ENCODE measurements around the gene ERC1.

Gene ERC1

GRCh38 chr12:1102115-1102514 is 111.1 kb downstream of the ERC1 start:
- Histone ChIP-seq H3K9ac (ENCODE audit: insufficient read length) (no peak overlapping the region), H3K27ac (no peak overlapping the region), H3K4me3 (no peak overlapping the region), H3K9me3 (ENCODE audit: low read depth, low read length) (no peaks in the 10 kb centered on the region), H3K36me3 (ENCODE audit: insufficient read depth, low read length) (no peaks in the 10 kb centered on the region)
- no peak for DNase-seq (ENCODE audit: low read depth, low spot score)
- TF ChIP-seq EZH2 (IDR thresholded peaks at IDR 0.05) (no peak), POLR2AphosphoS5 (IDR thresholded peaks at IDR 0.05; ENCODE audit: borderline replicate concordance, low read depth, low read length) (no peak), FOXP2 (optimal IDR thresholded peaks at IDR 0.05; ENCODE audit: control extremely low read depth, extremely low read length, insufficient read depth) (no peak)

- Histone ChIP-seq H3K9ac (ENCODE audit: insufficient read length) (no peak overlapping the region), H3K9me3 (ENCODE audit: low read depth, low read length) (no peaks in the 10 kb centered on the region), H3K27ac (no peak overlapping the region), H3K36me3 (ENCODE audit: insufficient read depth, low read length) (no peaks in the 10 kb centered on the region), H3K4me3 (no peak overlapping the region)
- DNase-seq (ENCODE audit: low read depth, low spot score), result no peak
- no peak for TF ChIP-seq POLR2AphosphoS5 (IDR thresholded peaks at IDR 0.05; ENCODE audit: borderline replicate concordance, low read depth, low read length)
- TF ChIP-seq FOXP2 (optimal IDR thresholded peaks at IDR 0.05; ENCODE audit: control extremely low read depth, extremely low read length, insufficient read depth), result no peak
- no peak for TF ChIP-seq EZH2 (IDR thresholded peaks at IDR 0.05)
Observed at GRCh38 chr12:1102791-1103450, 111.9 kb downstream of the ERC1 start.

- Histone ChIP-seq H3K9ac (ENCODE audit: insufficient read length) (no peak overlapping the region), H3K27ac (no peak overlapping the region), H3K9me3 (ENCODE audit: low read depth, low read length) (no peaks in the 10 kb centered on the region), H3K4me3 (no peak overlapping the region), H3K36me3 (ENCODE audit: insufficient read depth, low read length) (no peaks in the 10 kb centered on the region)
- TF ChIP-seq POLR2AphosphoS5 (IDR thresholded peaks at IDR 0.05; ENCODE audit: borderline replicate concordance, low read depth, low read length), result no peak
- no peak for TF ChIP-seq EZH2 (IDR thresholded peaks at IDR 0.05)
- no peak for TF ChIP-seq FOXP2 (optimal IDR thresholded peaks at IDR 0.05; ENCODE audit: control extremely low read depth, extremely low read length, insufficient read depth)
- no peak for DNase-seq (ENCODE audit: low read depth, low spot score)
Observed at GRCh38 chr12:1103632-1104031, 112.6 kb downstream of the ERC1 start.

- H3K9ac ChIP-seq (ENCODE audit: insufficient read length), result no peak overlapping the region
- no peak for TF ChIP-seq EZH2 (IDR thresholded peaks at IDR 0.05)
- no peak for TF ChIP-seq POLR2AphosphoS5 (IDR thresholded peaks at IDR 0.05; ENCODE audit: borderline replicate concordance, low read depth, low read length)
- TF ChIP-seq FOXP2 (optimal IDR thresholded peaks at IDR 0.05; ENCODE audit: control extremely low read depth, extremely low read length, insufficient read depth), result no peak
- no peaks in the 10 kb centered on the region for H3K36me3 ChIP-seq (ENCODE audit: insufficient read depth, low read length)
- no peaks in the 10 kb centered on the region for H3K9me3 ChIP-seq (ENCODE audit: low read depth, low read length)
- H3K27ac ChIP-seq, result no peak overlapping the region
- no peak overlapping the region for H3K4me3 ChIP-seq
- no peak for DNase-seq (ENCODE audit: low read depth, low spot score)
Observed at GRCh38 chr12:1104088-1104800, 113.2 kb downstream of the ERC1 start.

- H3K9ac ChIP-seq (ENCODE audit: insufficient read length), result no peak overlapping the region
- H3K9me3 ChIP-seq (ENCODE audit: low read depth, low read length), result no peaks in the 10 kb centered on the region
- no peak overlapping the region for H3K4me3 ChIP-seq
- no peak for TF ChIP-seq EZH2 (IDR thresholded peaks at IDR 0.05)
- TF ChIP-seq POLR2AphosphoS5 (IDR thresholded peaks at IDR 0.05; ENCODE audit: borderline replicate concordance, low read depth, low read length), result no peak
- TF ChIP-seq FOXP2 (optimal IDR thresholded peaks at IDR 0.05; ENCODE audit: control extremely low read depth, extremely low read length, insufficient read depth), result no peak
- no peak for DNase-seq (ENCODE audit: low read depth, low spot score)
- no peaks in the 10 kb centered on the region for H3K36me3 ChIP-seq (ENCODE audit: insufficient read depth, low read length)
- H3K27ac ChIP-seq, result no peak overlapping the region
Observed at GRCh38 chr12:1107669-1108068, 116.6 kb downstream of the ERC1 start.

- no peak overlapping the region for H3K27ac ChIP-seq
- H3K4me3 ChIP-seq, result no peak overlapping the region
- no peaks in the 10 kb centered on the region for H3K9me3 ChIP-seq (ENCODE audit: low read depth, low read length)
- H3K36me3 ChIP-seq (ENCODE audit: insufficient read depth, low read length), result no peaks in the 10 kb centered on the region
- no peak for DNase-seq (ENCODE audit: low read depth, low spot score)
- TF ChIP-seq FOXP2 (optimal IDR thresholded peaks at IDR 0.05; ENCODE audit: control extremely low read depth, extremely low read length, insufficient read depth) (no peak), EZH2 (IDR thresholded peaks at IDR 0.05) (no peak), POLR2AphosphoS5 (IDR thresholded peaks at IDR 0.05; ENCODE audit: borderline replicate concordance, low read depth, low read length) (no peak)
- H3K9ac ChIP-seq (ENCODE audit: insufficient read length), result no peak overlapping the region
Observed at GRCh38 chr12:1108276-1108675, 117.3 kb downstream of the ERC1 start.

GRCh38 chr12:1115484-1116231 is 124.6 kb downstream of the ERC1 start:
- Histone ChIP-seq H3K36me3 (ENCODE audit: insufficient read depth, low read length) (no peaks in the 10 kb centered on the region), H3K27ac (no peak overlapping the region), H3K4me3 (no peak overlapping the region), H3K9me3 (ENCODE audit: low read depth, low read length) (no peaks in the 10 kb centered on the region), H3K9ac (ENCODE audit: insufficient read length) (no peak overlapping the region)
- TF ChIP-seq EZH2 (IDR thresholded peaks at IDR 0.05) (no peak), FOXP2 (optimal IDR thresholded peaks at IDR 0.05; ENCODE audit: control extremely low read depth, extremely low read length, insufficient read depth) (no peak)
- DNase-seq (ENCODE audit: low read depth, low spot score), result no peak

GRCh38 chr12:1117371-1117770 is 126.3 kb downstream of the ERC1 start:
- Histone ChIP-seq H3K9me3 (ENCODE audit: low read depth, low read length) (no peaks in the 10 kb centered on the region), H3K4me3 (no peak overlapping the region), H3K27ac (no peak overlapping the region), H3K36me3 (ENCODE audit: insufficient read depth, low read length) (no peaks in the 10 kb centered on the region), H3K9ac (ENCODE audit: insufficient read length) (no peak overlapping the region)
- no peak for DNase-seq (ENCODE audit: low read depth, low spot score)
- TF ChIP-seq FOXP2 (optimal IDR thresholded peaks at IDR 0.05; ENCODE audit: control extremely low read depth, extremely low read length, insufficient read depth) (no peak), POLR2AphosphoS5 (IDR thresholded peaks at IDR 0.05; ENCODE audit: borderline replicate concordance, low read depth, low read length) (no peak), EZH2 (IDR thresholded peaks at IDR 0.05) (no peak)
